NCI-H146 treated with DMSO at 0.1 percent for 48 hours (cell line): ENCODE measurements around the gene IFNL2.

Source experiments
- DNase-seq: peaks from one replicate; lab custom pipeline; 2025; ENCODE audit not compliant: unreplicated experiment; lab: John Stamatoyannopoulos, UW

IFNL2 gene

GRCh38 chr19:39316627-39317321 is 48.6 kb downstream of the IFNL2 start:
- no peak for DNase-seq

GRCh38 chr19:39317476-39317875 is 49.3 kb downstream of the IFNL2 start:
- DNase-seq = no peak

- no peak for DNase-seq
These were observed 49.9 kb downstream of the IFNL2 start for GRCh38 chr19:39318071-39318470.

- DNase-seq = no peak
These were observed 50.5 kb downstream of the IFNL2 start for GRCh38 chr19:39318690-39319089.

GRCh38 chr19:39319098-39319891 is 51.1 kb downstream of the IFNL2 start:
- DNase-seq = no peak
